HG03378 (cell line): ENCODE results near the gene HES2.
"Not testable (repeated sequence)": the region's sequence is repeated elsewhere in the genome, so short reads cannot be mapped to it uniquely, and the experiment has no call there.

Experiments used
- ATAC-seq: cut with Tn5 transposase; IDR thresholded peaks from one replicate; pipeline ENCODE4 v1.9.1; 2021; ENCODE audit warnings: mild to moderate bottlenecking, moderate library complexity; ENCODE audit not compliant: unreplicated experiment

HES2 gene

GRCh38 chr1:6391951-6392808 lies 27.5 kb downstream of the HES2 start:
- no peak for ATAC-seq

DNA sequence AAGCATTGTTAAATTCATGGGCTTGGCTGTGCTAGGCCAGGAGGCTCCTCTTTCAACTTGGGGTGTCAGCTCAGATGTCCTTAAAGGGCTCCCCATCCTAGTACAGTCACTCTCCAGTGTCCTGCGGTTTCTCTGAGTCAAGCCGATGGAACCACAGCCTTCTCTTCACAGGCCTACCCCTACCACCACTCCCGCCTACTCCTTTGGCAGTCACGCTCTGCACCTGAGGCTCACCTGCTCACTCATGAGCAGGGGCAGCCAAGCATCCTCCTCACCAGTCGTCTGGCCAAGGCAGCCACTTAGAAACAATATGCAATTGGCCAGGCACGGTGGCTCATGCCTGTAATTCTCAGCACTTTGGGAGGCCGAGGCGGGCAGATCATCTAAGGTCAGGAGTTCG lies 29.7 kb downstream of the HES2 start:
- ATAC-seq: no peak

GRCh38 chr1:6386371-6386949 lies 33.3 kb downstream of the HES2 start:
- no peak for ATAC-seq

DNA sequence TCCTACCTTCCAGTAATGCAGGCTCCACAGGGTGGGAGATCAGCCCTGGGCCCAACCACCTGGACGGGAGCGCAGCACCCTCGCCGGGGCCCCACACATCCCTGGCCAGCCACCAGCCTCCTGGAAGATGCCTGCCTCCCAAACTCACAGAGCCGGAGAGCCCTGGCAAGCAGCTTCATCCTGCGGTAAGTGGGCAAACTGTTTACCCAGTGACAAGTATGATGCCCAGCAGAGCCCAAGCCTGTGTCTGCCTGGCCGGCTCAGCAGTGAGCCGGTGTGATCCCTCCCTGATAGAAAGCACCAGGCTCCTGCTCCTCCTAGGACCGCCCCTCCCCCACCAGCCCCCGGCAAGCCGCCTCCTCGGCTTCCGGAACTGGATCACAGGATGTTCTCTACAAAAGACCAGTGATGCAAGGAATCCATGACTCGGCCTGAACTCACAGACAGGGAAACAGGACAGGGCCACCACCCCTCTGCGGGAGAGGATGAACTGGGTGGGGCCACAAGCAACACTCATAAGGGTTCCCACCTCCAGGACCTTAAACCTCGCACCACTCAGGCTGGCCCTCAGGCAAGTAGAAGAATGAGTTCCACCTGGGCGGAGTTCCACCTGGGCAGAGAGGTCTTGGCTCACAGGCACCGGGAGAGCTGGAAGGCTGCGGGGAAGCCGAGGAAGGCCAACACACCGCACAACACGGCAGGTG lies 34.1 kb downstream of the HES2 start:
- ATAC-seq: no peak

- ATAC-seq: no peak
These were observed 34.8 kb downstream of the HES2 start for GRCh38 chr1:6384962-6385361.

DNA sequence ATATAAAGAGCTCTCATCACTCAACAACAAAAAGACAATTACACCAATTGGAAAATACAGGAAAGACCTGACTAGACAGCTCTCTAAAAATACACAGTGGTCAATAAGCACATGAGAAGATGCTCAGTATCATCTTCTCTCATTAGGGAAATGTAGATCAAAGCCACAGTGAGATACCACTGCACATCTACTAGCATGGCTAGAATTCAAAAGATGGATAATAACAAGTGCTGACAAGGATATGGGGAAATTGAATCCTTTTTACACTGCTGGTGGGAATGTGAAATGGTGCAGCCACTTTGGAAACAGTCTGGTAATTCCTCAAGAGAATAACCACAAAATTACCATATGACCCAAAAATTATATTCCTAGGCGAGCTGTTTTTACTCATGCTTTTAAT lies 35.6 kb downstream of the HES2 start:
- no peak for ATAC-seq

- no peak for ATAC-seq
These were observed 39.7 kb downstream of the HES2 start for GRCh38 chr1:6380037-6380436.

GRCh38 chr1:6378096-6378746 lies 41.5 kb downstream of the HES2 start:
- no peak for ATAC-seq

DNA sequence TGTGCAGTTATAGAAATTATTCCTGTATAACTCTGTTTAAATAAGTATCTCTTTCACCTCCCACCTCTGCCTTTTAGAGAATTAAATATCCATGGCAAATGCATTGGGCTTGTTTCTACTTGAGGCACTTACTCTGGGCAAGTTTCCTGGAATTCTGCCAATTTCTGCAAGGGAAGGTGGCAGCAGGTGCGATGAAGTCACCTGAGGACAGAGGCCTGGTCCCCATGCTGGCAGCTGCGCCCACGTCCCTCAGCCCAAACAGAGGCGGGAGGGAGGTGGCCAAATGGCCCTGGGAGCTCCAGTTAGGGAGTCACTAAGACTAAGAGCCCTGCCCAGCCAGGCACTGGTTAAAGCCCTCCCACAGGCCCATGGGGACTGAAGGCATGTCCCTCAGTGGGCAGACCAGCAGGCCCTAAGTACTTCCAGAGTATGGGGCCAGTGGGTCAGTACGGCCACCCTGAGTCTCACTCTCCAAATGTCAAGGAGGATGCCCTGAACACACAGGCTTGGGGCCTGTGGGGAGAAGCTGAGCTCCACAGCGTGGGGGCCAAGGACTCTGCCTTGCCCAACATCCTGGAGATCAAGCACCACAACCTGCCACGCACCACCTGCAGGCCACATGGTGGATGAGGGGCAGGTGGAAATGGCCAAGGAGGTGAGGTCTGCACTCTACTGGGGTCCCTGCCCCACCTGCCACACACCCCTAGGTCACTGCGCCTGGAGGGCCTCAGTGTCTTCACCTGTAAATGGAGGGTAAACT lies 45.6 kb downstream of the HES2 start:
- no peak for ATAC-seq

DNA sequence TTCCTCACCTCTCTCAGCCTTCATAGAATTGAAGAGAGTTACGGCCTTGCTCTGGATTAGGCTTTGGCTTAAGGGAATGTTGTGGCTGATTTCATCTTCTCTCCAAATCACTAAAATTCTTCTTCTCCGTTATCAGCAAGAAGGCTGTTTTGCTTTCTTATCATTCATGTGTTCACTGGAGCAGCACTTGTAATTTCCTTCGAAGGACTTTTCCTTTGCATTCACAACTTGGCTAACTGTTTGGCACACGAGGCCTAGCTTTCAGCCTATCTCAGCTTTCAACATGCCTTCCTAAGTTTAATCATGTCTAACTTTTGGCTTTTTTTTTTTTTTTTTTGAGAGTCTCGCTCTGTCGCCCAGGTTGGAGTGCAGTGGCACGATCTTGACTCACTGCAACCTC lies 47.5 kb downstream of the HES2 start:
- not testable (repeated sequence) for ATAC-seq

DNA sequence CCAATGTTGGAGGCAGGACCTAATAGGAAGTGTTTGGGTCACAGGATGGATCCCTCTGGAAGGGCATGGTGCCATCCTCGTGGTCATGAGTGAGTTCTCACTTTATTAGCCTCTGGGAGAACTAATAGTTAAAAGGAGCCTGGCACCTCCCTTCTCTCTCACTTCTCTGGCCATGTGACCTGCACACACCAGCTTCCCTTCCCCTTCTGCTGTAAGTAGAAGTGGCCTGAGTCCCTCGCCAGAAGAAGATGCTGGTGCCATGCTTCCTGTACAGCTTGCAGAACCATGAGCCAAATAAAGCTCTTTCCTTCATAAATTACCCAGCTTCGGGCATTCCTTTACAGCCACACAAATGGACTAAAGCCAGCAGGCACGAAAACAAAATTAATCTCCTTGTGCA lies 49.7 kb downstream of the HES2 start:
- no peak for ATAC-seq

GRCh38 chr1:6367381-6368012 lies 52.2 kb downstream of the HES2 start:
- ATAC-seq: no peak

DNA sequence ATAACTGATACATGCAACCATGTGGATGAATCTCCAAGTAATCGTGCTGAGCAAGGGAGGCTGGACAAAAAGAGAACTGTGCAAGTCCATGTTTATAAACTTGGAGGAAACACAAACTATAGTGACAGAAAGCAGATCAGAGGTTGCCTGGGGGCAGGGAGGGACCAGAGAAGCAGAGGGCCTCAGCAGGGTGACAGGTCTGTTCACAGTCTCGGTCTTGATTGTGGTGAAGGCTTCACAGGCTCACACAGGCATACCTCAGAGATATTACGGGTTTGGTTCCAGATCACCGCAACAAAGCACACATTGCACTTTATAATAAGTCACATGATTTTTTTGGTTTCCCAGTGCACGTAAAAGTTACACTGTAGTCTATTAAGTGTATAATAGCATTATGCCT lies 54.7 kb downstream of the HES2 start:
- no peak for ATAC-seq

DNA sequence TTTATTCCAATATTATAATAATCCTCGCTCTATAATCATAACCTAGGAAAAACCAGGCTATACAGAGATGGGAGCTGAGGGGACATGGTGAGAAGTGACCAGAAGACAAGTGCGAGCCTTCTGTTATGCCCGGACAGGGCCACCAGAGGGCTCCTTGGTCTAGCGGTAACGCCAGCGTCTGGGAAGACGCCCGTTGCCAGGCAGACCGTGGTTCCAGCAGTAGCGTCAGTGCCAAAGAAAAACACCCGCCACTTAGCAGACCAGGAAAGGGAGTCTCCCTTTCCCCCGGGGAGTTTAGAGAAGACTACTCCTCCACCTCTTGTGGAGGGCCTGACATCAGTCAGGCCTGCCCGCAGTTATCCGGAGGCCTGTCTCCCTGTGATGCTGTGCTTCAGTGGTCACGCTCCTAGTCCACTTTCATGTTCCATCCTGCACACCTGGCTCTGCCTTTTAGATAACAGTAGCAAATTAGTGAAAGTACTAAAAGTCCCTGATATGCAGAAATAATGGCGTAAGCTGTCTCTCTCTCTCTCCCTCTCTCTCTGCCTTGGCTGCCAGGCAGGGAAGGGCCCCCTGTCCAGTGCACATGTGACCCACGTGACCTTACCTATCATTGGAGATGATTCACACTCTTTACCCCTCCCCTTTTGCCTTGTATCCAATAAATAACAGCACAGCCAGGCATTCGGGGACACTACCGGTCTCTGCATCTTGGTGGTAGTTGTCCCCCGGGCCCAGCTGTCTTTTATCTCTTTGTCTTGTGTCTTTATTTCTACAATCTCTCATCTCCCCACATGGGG lies 56.4 kb downstream of the HES2 start:
- ATAC-seq: not testable (repeated sequence)
